HG02981 (cell line): ENCODE data around the gene SH2D4B.
"Not testable (repeated sequence)": the region's sequence is repeated elsewhere in the genome, so short reads cannot be mapped to it uniquely, and the experiment has no call there.

Experiments used
- ATAC-seq: cut with Tn5 transposase; IDR thresholded peaks from one replicate; pipeline ENCODE4 v1.9.1; 2021; ENCODE audit warnings: mild to moderate bottlenecking, moderate library complexity; ENCODE audit not compliant: unreplicated experiment

The SH2D4B gene

GRCh38 chr10:80542053-80542452, 4.4 kb downstream of the SH2D4B start:
- no peak for ATAC-seq

GRCh38 chr10:80542652-80543318, 5.1 kb downstream of the SH2D4B start:
- no peak for ATAC-seq

GRCh38 chr10:80543319-80543672, 5.6 kb downstream of the SH2D4B start:
- not testable (repeated sequence) for ATAC-seq

GRCh38 chr10:80544316-80544953, 6.7 kb downstream of the SH2D4B start:
- no peak for ATAC-seq

GRCh38 chr10:80545258-80545881, 7.7 kb downstream of the SH2D4B start:
- no peak for ATAC-seq

- no peak for ATAC-seq
Observed at GRCh38 chr10:80552151-80552646, 14.5 kb downstream of the SH2D4B start.

- ATAC-seq: no peak
Observed at GRCh38 chr10:80553436-80553835, 15.7 kb downstream of the SH2D4B start.

- ATAC-seq: no peak
Observed at GRCh38 chr10:80554050-80554449, 16.3 kb downstream of the SH2D4B start.

- ATAC-seq: no peak
Observed at GRCh38 chr10:80555415-80555814, 17.7 kb downstream of the SH2D4B start.

- no peak for ATAC-seq
Observed at GRCh38 chr10:80561950-80562349, 24.2 kb downstream of the SH2D4B start.

- ATAC-seq: no peak
Observed at GRCh38 chr10:80567292-80567691, 29.6 kb downstream of the SH2D4B start.

GRCh38 chr10:80569131-80569895, 31.6 kb downstream of the SH2D4B start:
- no peak for ATAC-seq

GRCh38 chr10:80571352-80571751, 33.6 kb downstream of the SH2D4B start:
- ATAC-seq: no peak

- ATAC-seq: no peak
Observed at GRCh38 chr10:80579181-80579763, 41.6 kb downstream of the SH2D4B start.

GRCh38 chr10:80579849-80580637, 42.3 kb downstream of the SH2D4B start:
- no peak for ATAC-seq

GRCh38 chr10:80580638-80581468, 43.2 kb downstream of the SH2D4B start:
- no peak for ATAC-seq

GRCh38 chr10:80581469-80581835, 43.8 kb downstream of the SH2D4B start:
- no peak for ATAC-seq

- no peak for ATAC-seq
Observed at GRCh38 chr10:80582286-80582960, 44.7 kb downstream of the SH2D4B start.

- no peak for ATAC-seq
Observed at GRCh38 chr10:80583685-80584084, 46.0 kb downstream of the SH2D4B start.
